NCI-H1105 (cell line): ENCODE measurements around the gene AKTIP.
"Not testable (repeated sequence)": the region's sequence is repeated elsewhere in the genome, so short reads cannot be mapped to it uniquely, and the experiment has no call there.

ENCODE experiments used
- DNase-seq: peaks from one replicate; lab custom pipeline; 2025; lab: John Stamatoyannopoulos, UW

The AKTIP gene

DNA sequence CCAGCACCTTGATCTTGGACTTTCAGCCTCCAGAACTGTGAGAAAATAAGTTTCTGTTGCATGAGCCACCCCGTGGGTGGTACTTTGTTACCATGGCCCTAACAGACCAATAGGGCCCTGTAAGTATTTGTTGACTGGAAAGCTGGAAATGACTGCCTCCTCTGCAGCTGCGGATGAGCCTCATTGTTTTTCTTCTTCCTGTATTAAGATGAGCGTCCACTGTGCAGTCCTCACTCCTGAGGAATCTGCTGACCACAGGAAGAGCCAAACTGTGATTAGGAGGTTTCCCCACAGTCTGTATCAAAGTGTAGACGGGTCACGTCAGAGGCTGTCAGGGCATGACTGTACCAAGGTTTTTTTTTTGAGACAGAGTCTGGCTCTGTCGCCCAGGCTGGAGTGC lies 12.2 kb upstream of the AKTIP start:
- DNase-seq: no peak

DNA sequence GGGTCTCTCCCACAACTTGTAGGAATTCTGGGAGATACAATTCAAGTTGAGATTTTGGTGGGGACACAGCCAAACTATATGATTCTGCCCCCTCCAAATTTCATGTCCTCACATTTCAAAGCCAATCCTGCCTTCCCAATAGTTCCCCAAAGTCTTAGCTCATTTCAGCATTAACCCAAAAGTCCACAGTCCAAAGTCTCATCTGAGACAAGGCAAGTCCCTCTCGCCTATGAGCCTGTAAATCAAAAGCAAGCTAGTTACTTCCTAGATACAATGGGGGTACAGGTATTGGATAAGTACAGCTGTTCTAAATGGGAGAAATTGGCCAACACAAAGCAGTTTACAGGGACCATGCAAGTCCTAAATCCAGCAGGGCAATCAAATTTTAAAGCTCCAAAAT lies 9.8 kb upstream of the AKTIP start:
- not testable (repeated sequence) for DNase-seq

DNA sequence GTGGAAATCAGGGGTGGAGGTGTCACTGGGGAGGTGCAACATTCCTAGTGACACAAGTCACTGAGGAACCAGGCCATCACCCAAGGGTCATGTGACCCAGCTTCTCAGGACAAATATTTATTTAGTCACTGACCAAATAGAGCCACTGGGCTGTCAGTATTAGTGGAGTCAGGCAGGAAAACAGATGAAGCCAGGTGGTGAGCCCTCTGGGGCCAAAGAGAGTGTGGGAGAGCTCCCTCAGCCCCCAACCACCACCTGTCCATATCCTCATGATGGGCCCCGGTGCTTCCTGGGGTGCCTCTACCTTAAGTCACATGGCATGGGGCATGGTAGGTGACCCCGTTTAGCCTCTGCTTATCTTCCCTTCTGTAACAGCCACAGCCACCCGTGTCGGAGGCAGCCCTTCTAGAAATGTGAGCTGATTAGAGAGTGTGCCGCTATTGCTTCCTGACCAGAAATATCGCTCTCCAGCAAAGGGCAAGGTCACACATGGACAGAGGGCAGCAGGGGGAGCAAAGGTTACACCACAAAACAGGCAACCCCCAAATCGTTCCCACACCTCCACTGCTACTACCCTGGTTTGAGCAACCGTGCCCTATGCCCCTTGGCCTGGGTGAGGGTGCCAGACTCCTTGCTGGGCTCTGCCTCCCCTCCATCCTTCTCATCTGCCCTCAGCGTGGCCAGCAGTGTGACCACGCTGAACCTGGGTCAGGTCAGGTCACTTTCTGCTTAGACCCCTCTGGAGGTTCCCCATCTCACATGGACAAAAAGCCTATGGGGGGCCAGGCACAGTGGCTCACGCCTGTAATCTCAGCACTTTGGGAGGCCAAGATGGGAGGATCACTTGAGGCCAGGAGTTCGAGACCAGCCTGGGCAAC lies 8.6 kb upstream of the AKTIP start:
- DNase-seq: no peak

DNA sequence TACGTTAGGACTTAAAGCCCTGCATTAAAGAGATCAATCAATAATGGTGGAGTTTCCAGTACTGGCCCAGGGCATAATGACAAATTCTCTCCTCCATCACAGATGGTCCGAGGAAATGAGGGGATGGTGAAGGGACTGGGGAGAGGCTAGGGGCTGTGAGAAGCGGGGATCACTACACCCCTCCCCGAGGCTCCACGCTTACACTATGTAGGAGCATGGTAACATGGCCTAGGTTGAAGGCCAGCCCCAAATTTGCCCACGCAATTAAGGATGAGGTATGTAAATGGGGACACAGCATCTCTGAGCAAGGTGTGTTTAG lies 8.0 kb upstream of the AKTIP start:
- DNase-seq: no peak

DNA sequence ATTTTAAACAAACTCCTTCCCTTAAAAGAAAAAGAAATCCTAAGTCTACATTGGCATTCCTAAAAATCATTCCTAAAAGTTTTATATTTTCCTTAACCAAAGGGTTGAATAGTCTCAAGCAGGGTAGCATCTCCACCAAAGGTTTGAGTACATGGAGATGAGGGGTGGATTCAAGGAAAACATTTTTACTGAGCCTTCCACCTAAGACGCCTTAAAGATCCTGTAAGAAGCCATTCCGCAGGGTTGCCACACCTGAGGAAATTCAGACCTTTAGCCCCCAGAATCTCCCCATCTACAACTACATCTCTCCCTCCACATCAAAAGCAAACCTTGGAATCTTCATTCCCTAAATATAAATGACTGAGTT lies 7.7 kb upstream of the AKTIP start:
- no peak for DNase-seq

DNA sequence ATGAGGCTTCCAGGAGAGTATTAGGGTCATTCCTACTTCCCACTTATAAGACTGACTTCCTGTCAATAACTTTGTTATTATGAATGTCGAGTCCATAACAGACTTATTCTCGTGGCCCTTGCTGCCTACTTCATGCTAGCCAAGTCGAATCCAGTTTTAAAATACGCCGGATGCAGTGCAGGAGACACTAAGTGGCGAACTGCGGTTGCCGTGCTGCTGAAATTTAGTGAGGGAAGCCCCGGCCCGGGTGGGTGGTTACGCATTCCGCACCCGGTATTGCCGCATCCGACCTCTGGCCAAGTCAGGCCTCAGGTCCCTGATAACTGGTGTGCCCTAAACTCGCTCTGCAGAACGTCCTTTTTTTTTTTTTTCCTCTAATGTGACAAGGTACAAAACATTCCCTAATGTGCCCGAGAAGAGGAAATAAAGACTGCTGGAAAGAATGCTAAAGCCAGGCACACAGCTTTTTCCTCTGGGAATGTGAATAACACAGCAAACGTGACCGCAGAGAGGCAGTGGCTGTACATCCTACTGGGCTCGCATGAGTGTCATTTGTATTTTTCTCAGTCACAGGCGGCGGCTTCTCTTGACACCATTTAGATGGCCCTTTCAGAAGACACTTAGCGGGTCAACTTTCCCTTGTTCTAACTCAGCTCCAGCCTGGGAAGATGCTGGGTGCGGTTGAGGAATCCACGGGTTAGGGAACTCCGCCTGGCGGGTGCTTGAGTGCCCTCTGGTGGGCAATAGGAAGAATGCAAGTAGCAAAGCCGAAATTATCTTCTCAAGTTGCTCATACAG lies 7.1 kb upstream of the AKTIP start:
- peak; percentile 70 for DNase-seq

DNA sequence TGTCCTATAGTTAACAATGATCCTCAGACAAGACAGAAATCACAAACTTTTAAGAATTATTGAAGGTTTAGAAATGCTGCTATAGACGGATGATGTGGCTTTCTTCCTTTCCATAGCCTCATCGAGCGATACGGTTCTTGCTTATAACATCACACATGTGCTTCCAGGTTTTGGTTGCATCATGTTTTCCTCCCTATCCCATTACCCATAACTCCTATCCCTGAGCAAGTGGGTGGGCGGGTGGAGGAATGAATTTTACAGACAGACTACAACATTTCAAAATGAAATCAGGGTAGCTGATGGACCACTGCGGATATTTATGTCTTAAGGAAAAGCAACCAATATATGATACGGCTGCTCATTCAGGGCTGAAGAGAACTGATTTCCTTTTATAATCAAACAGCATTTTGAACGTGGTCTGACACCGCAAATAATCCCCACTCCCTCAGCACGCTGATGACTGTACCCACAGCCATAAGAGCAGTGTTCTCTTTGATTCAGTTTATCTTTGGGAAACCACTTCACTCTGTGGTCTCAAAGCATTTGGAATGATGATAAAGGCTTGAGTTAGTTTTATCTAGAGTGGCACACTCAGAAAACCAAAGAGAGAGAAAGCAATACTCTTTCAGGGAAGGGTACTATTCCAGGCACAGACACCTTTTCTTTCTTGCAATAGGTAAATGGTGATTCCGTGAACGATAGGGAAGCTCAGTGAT lies 4.6 kb upstream of the AKTIP start:
- DNase-seq: no peak

DNA sequence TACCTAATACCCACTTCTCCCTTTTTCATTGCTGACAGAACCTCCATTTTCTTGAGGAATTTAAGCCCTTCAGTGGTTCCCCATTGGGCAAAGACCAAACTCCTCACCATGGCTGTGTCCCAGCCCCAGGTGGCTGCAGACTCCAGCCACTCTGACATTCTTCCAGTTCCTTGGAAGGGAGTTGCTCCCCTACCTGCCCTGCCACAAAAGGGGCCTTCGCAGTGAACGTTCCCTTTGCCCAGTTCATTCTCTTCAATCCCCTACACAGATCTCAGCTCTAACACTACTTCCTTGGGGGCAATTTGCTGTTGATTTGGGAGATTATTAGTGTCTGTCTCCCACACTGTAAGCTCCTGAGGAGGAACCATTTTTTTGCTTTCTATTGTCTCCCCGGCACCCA lies 3.2 kb upstream of the AKTIP start:
- DNase-seq: no peak

DNA sequence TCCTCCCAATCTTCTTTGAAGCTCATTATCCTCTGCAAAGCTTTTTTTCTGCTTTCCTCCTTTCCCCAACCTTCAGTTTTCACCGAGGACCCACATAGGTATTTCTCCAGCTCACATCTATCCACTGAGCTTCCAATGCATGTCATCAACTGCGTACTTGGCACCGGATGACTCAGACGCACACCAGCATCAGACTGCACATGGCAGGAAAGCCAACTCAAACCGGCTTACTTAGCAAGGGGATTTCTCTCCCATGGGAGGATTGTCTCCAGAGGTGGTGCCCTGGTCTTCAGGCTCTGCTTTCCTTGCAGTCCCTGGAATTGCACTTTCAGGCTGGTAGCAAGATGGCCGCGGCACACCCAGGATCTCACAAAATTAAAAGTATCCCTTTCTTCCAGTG lies 1.7 kb upstream of the AKTIP start:
- DNase-seq: no peak

DNA sequence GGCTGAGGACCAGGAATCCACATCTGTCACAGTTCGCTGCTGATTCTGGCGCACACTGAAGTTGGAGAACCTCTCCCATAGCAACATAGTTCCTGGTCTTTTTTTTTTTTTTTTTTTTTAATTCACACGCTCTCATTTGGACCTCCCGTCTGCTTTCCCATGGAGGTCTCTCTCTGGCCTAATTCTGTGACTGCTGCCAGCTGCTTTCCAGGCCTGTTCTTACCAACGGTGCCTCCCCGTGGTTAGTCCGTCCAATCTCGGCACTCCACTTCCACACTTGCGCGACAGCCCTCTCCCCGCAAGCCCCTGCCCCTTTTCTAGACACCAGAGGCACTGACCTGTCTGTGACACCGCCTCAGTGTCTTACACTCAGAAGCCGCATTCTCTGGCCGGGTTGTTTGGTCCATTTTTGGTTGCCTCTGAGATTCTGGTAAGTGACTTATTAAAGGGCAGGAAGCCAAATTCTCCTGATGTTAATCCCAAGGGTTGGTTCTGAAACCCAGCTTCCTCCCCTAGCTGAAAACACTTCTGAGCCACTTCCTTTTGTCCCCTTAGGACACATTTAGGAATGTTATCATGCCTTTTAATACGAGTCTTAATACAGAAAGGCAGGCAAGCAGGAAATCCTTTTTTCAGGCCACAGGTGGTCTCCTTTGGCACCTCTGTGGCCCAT lies 1.1 kb upstream of the AKTIP start:
- peak; percentile 18 for DNase-seq

DNA sequence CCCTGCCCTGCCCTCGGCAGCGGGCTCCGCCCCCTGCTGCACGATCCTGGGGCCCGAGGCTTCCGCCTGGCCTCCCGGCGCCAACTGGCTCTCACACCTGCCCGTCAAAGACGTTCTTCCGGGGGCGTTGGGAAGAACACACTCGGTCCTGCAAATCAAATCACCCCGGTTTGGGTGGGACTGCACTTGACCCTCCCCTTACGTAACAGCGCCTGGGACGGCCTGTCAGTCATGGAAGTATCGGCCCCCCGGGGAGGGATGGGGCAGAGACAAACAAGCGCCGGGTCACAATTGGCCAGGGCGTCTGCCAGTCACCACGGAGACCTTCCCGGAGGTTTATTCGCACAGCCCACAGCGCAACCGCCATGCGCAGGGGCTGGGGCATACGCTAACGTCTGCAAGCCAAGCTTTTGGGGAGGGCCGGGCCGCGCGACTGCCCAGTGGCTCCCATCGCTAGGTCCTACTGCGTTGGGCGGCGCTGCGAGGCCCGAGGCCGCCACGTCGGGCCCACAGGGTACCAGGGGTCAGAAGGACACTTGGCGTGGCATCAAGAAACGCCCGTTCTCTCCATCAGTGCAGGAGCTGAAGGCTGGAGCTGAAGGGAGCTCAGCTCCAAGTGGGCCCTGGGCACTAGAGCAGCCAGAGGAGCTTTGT lies 388 bp upstream of the AKTIP start:
- DNase-seq: peak; percentile 100

DNA sequence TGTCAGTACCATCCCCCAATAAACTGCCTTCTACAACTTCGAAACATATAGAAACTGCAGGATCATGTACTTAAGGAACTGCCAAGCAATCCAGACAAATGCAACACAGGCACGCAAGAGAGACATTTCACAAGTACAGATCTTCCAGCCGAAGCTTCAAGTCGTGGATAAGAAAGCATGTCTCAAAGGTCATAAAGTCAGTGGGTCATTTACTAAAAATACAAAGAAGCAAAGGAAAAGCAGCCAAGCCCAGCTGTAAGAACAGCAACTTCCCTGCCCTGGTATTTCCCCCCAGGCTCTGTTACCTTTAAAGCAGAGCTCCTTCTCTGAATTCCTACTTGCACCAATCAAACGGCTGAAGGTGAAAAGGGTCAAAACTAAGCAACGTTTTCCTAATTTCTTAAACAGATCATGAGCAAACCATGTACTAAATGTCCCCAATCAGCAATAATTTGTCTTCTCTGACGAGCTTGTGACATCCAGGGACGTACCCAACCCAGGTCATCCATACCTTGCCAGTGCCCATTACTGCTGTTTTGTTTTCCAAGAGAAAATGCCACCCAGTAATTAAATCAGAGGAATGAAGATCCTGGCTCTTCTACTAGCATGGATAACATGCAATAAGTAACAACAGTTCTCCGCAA lies 1.7 kb downstream of the AKTIP start:
- DNase-seq: no peak

DNA sequence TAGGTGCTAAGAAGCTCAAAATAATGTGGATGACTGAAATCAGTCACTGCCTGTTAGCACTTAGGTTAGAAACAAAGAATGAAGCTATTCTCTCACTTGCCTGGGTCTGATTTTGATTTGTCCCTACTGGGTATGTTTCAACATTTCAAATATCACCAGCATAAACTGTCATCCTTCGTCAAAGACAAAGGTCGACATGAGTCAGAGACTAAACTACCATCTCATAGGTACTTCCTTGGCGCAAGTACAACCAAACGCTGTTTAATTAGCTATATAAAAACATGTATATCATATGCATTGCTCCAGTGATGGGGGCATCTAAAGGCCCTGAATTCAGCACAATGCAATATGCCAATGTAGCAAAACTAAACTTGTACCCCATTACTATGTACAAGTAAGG lies 4.0 kb downstream of the AKTIP start:
- no peak for DNase-seq

DNA sequence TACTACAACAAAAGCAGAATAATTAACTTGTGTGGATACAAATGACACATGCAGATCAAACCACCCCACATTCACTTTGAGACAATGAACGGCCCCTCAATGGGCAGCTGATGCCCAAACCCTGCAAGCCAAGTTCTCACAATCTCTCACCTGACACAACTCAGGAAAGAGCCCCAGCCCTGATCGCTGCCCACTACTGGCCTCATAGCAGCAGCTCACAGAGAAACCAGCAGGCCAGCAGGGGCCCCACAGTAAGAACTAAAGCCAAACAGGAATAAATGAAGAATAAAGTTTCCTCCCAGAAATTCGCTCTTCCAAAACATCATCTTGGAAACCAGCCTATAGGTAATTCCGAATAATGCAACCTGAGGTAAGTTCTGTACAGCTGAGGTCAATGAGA lies 7.7 kb downstream of the AKTIP start:
- DNase-seq: no peak

DNA sequence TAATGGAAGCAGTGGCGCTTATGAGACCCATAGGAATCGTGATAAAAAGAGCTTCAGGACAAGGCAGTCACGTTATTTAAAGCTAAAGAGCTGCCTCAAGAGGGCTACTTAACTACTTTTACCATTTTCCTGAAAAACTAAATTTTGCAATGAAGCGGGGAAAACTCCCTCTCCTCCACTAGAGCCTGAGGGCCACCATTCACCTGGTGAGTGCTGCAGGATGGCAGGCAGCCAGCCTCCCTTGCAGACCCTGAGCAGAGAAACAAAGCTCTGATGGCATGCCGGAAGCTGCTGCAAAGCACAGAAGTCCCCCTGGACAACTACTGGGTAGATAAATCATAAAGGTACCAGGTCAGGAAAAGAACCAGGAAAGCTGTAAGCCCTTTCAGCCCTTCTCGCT lies 8.4 kb downstream of the AKTIP start:
- no peak for DNase-seq

DNA sequence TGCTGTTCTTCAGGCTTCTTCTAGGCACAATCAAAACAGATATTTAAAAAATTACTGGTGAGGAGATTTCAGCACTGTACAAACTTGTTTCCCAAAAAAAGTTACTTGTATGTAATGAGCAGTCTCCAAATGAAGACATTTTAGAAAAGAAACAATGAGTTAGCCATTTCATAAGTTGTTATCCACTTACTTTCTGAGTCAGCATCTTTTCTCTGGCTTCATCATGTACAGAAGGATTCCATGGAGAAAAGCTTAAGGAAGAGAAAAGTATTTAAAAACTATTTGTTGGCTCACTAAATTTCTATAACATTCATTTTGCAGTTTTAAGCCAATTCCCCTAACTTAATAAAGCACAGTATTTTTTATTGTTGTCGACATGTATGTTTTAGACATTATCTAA lies 10.5 kb downstream of the AKTIP start:
- DNase-seq: no peak

DNA sequence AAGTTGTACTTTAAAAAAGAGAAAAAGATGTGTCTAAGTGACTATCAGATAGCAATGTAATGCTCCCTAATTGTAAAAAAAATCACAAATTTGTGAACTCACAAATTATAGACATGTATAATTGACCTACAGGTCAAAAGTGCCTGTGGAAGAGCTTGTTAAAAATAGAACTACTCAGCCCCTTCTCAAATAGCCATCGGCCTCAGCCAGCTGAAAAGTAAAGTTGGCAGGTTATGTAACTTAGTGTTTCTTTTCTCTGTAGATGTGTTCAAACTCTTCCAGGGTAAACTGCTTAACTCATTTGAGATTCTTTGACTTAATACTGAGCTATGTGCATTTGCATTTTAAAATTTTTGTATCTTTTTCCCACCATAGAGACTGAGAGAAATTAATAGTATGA lies 13.3 kb downstream of the AKTIP start:
- DNase-seq: no peak

DNA sequence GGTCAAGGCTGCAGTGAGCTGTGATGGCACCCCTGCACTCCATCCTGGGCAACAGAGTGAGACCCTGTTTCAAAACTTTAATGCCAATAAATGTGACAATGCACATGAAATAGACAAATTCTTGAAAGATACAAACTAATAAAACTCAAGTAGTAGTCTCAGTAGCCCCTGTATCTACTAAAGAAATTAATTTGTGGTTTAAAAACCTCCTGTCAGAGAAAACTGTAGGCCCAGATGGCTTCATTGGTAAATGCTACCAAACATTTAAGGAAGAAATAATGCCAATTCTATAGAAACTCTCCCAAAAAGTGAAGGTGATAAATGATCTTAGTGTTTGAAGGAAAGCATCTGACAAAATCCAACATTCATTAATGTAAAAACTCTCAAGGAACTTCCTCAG lies 16.8 kb downstream of the AKTIP start:
- DNase-seq: no peak

DNA sequence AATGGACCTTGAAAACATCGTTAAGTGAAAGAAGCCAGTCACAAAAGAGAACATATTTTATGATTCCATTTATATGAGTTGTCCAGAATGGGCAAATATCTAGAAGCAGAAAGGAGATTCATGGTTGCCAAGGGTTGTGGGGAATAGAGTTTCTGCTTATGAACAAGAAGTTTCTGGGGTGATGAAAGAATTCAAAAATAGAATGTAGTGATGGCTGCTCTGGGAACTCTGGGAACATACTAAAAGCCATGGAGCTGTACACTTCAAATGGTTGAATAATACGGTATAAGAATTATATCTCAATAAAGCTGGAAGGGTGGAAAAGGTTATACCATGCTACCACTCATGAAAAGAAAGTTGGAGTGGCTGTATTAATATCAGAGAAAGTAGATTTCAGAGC lies 18.5 kb downstream of the AKTIP start:
- DNase-seq: no peak

DNA sequence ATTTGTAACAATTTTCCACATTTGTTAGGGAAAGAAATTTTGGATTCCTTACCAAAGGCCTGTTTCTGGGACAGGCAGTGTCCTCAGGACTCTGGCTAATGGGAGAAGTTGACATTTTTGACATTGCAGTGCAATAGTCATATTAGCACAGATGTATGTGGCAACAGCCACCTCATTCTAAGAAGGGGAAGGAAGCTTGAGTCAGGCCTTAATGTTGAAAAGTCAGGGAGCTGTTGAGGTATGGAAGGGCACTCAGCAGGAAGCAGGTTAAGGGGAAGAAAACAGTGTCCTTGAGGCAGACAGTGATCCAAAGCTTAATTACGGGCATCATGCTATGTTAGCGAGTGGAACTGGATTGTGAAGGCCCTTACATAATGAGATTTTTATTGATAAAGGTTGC lies 20.9 kb downstream of the AKTIP start:
- no peak for DNase-seq

DNA sequence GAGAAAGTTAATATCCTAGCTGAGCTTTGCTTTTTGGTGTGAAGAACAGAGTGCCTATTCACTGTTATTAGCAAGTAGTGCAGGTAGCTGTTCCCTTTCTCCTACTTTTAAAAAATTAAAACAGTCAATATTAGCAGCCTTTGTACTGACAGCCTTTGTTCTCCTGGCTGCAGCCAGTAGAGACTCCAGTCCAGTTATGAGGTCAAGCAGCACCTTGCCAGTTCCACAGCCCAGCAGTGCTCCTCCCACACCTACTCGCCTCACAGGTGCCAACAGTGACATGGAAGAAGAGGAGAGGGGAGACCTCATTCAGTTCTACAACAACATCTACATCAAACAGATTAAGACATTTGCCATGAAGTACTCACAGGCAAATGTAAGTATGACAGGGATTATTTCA lies 22.6 kb downstream of the AKTIP start:
- DNase-seq: no peak
